ENCODE data around the gene PSMD6.

- no peak for TF ChIP-seq CTCF (conservative IDR thresholded peaks at IDR 0.05; ENCODE audit: low read length)
- TF ChIP-seq EZH2phosphoT487 (IDR thresholded peaks at IDR 0.05; ENCODE audit: borderline replicate concordance) = no peak
Observed at GRCh38 chr3:64039332-64039731, 16.0 kb upstream of the PSMD6 start.
